T-cell (primary cell): ENCODE data around the gene MED16. TPM values are rescaled to one million over a fixed set of nuclear protein-coding genes. Genes with fewer than 3 reads are reported as not detected.

Source experiments
- ATAC-seq, 4 experiments: fragments of 200-7000 bp in 3 of 4; fragments of 150-1000 bp in 1 of 4; cut with Tn5 transposase; replicated peaks in 1 of 4; 1 replicate in 3 of 4; 2 replicates in 1 of 4; pipeline ENCODE4 v1.10.0; 2021; ENCODE audit warnings: moderate library complexity in 3 of 4, mild to moderate bottlenecking in 2 of 4, moderate number of reproducible peaks in 1 of 4
- CTCF ChIA-PET, 2 donors: fragments of 300-600 bp; sonication (Branson Sonifier 250); formaldehyde crosslinking; loops; one replicate each; lab custom pipeline; 2022; ENCODE audit warnings: antibody characterized with exemption in 2 of 2; lab: Charles Lee
- POLR2A ChIA-PET, 2 donors: fragments of 300-600 bp; sonication (Branson Sonifier 250); formaldehyde crosslinking; loops; one replicate each; lab custom pipeline; 2022; ENCODE audit warnings: antibody characterized with exemption in 2 of 2; lab: Charles Lee
- DNase-seq, 35 experiments: peaks; one replicate each; pipeline versions ENCODE4 v3.0.0 to v3.0.0-alpha.2; 2013 to 2023
- H3K27ac ChIP-seq: one replicate; pipeline ENCODE4 v1.5.1; 2013; ENCODE audit warnings: low read length
- H3K27me3 ChIP-seq, 2 experiments: replicated peaks in 1 of 2; 1 replicate in 1 of 2; 2 replicates in 1 of 2; pipeline versions ENCODE4 v1.6.1 to v1.7.0; 2013; ENCODE audit warnings: low read length in 1 of 2, mixed read lengths in 1 of 2; ENCODE audit not compliant: control insufficient read depth in 2 of 2, insufficient read depth in 2 of 2; ENCODE audit errors: extremely low read depth in 1 of 2
- H3K36me3 ChIP-seq, 2 donors: 1 replicate in 1 of 2; 2 replicates in 1 of 2; pipeline versions ENCODE4 v1.6.1 to v1.7.0; 2013; ENCODE audit warnings: low read length in 1 of 2; ENCODE audit not compliant: control insufficient read depth in 2 of 2, insufficient read depth in 1 of 2; ENCODE audit errors: extremely low read depth in 1 of 2
- H3K4me1 ChIP-seq, 2 experiments: 1 replicate in 1 of 2; 2 replicates in 1 of 2; pipeline versions ENCODE4 v1.6.1 to v1.7.0; 2013; ENCODE audit warnings: low read length in 2 of 2, mixed read lengths in 1 of 2; ENCODE audit not compliant: insufficient read depth in 2 of 2, control insufficient read depth in 1 of 2; ENCODE audit errors: extremely low read depth in 1 of 2
- H3K4me3 ChIP-seq, 2 donors: 1 replicate in 1 of 2; 2 replicates in 1 of 2; pipeline versions ENCODE4 v1.5.1 to v1.7.0; 2013; ENCODE audit warnings: mild to moderate bottlenecking in 2 of 2, low read length in 1 of 2, moderate library complexity in 1 of 2; ENCODE audit not compliant: control insufficient read depth in 1 of 2; ENCODE audit errors: extremely low read depth in 1 of 2
- H3K9me3 ChIP-seq: 2 replicates; pipeline ENCODE4 v1.7.0; 2013
- H3K27ac Mint-ChIP-seq, 2 donors: one replicate each; pipeline ENCODE4 v1.8.0; 2020 to 2021; ENCODE audit warnings: mild to moderate bottlenecking in 2 of 2, mixed read lengths in 2 of 2
- H3K27me3 Mint-ChIP-seq, 2 donors: one replicate each; pipeline ENCODE4 v1.8.0; 2021 to 2022; ENCODE audit warnings: mixed read lengths in 2 of 2
- H3K36me3 Mint-ChIP-seq: one replicate; pipeline ENCODE4 v1.8.0; 2021; ENCODE audit warnings: mixed read lengths
- H3K4me1 Mint-ChIP-seq, 3 donors: one replicate each; pipeline ENCODE4 v1.8.0; 2020 to 2022; ENCODE audit warnings: mixed read lengths in 3 of 3, mild to moderate bottlenecking in 1 of 3
- H3K4me3 Mint-ChIP-seq, 3 donors: one replicate each; pipeline ENCODE4 v1.8.0; 2020 to 2022; ENCODE audit warnings: mild to moderate bottlenecking in 3 of 3, mixed read lengths in 3 of 3, moderate library complexity in 3 of 3
- H3K9me3 Mint-ChIP-seq, 3 donors: one replicate each; pipeline ENCODE4 v1.8.0; 2020 to 2022; ENCODE audit warnings: mixed read lengths in 3 of 3
- WGBS: methylation state at CpG from one replicate; pipeline ENCODE4 v1.1.5; 2013; ENCODE audit warnings: missing lambda C conversion rate; ENCODE audit not compliant: insufficient coverage; 5-methylcytosine and 5-hydroxymethylcytosine counted together
- total RNA-seq, 35 experiments: library from RNA in 6 of 35; stranded (reverse) in 6 of 35; fragments of 120-200 nt in 1 of 35; gene quantifications; one replicate each; pipeline versions ENCODE4 v1.2.1 to v1.2.4 and lab custom pipeline; 2013 to 2026

MED16 gene
- total RNA-seq, 5 donors from 2014 or later (not counting 1 experiment from before 2014, with no cell fraction given) = 55.0 to 105 (median 92.4) TPM

DNA sequence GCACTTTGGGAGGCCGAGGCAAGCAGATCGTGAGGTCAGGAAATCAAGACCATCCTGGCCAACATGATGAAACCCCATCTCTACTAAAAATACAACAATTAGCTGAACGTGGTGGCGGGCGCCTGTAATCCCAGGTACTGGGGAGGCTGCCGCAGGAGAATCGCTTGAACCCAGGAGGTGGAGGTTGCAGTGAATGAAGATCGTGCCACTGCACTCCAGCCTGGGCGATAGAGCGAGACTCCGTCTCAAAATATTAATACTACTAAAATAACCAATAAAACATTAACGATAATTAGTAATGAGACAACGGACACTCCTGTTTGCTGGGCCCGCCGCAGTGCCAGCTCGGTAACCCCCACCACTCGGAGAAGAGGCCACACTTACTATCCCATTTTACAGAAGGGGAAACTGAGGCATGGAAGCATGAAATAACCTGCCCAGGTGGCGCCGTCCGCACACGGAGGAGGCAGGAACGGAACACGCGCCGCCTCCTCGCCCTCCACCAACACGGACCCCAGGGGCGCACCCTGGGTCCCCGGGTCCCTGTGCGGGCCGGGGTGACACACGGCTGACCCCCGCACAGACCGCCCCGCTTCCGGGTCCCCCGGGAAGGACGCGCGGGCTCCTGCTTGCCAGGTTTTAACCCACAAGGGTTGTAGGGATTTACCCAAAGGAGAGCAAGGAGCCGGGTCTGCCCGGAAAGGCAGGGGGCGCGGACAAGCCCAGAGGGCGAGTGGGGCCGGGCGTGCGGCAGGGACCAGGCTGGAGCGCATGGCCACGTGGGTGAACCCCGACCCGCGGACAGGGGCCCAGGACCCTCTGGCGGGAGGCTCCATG lies 18.4 kb upstream of the MED16 start:
- Mint-ChIP-seq H3K27ac (peak overlapping the region; percentile 86), H3K4me3 (peak overlapping the region; percentile 76 to 85 (median 79)), H3K9me3 (no peaks in the 10 kb centered on the region), H3K27me3 (peaks cover 0 to 2% of the 10 kb centered on the region in 2 donors), H3K4me1 (peaks cover 42 to 56% (median 51%) of the 10 kb centered on the region in 3 donors), H3K36me3 (peaks cover 11% of the 10 kb centered on the region)
- Histone ChIP-seq H3K36me3 (peaks cover 0 to 3% of the 10 kb centered on the region in 2 donors), H3K27ac (peak overlapping the region; percentile 49), H3K4me1 (peaks cover 31 to 74% of the 10 kb centered on the region in 2 experiments), H3K27me3 (peaks cover 0 to 12% of the 10 kb centered on the region in 2 experiments), H3K4me3 (peak overlapping the region in 1 of 2 donors; percentile 38), H3K9me3 (no peaks in the 10 kb centered on the region)
- DNase-seq (peak in 1 of 35 experiments; percentile 27), ATAC-seq (no peak)
- 95% methylated on average over 32 of the region's 54 CpGs for WGBS
- POLR2A ChIA-PET = no interaction called here
- CTCF ChIA-PET = no interaction called here

GRCh38 chr19:907183-907853 lies 14.3 kb upstream of the MED16 start:
- Mint-ChIP-seq H3K9me3 (no peaks in the 10 kb centered on the region), H3K4me1 (peaks cover 67 to 76% (median 70%) of the 10 kb centered on the region in 3 donors), H3K27ac (peak overlapping the region; percentile 98 to 100), H3K27me3 (no peaks in the 10 kb centered on the region), H3K4me3 (peak overlapping the region; percentile 80 to 85 (median 83)), H3K36me3 (peaks cover 17% of the 10 kb centered on the region)
- Histone ChIP-seq H3K27me3 (no peaks in the 10 kb centered on the region), H3K36me3 (peaks cover 4 to 18% of the 10 kb centered on the region in 2 donors), H3K4me1 (peaks cover 29 to 96% of the 10 kb centered on the region in 2 experiments), H3K4me3 (peak overlapping the region in 1 of 2 donors; percentile 2), H3K27ac (peak overlapping the region; percentile 99), H3K9me3 (no peaks in the 10 kb centered on the region)
- ChIA-PET CTCF (interaction anchor here in 1 of 2 donors (1.1 kb wide), 1 partner anchor 14 kb away, joined by 4 read pairs; the partner anchor contains the start of gene RNU6-9), POLR2A (interaction anchor here in 1 of 2 donors (0.6 kb wide), 1 partner anchor 47 kb away, joined by 3 read pairs; no protein-coding TSS in a partner anchor)
- 93% methylated on average over 3 of the region's 14 CpGs for WGBS
- no peak for ATAC-seq
- DNase-seq = peak in 7 of 35 experiments; percentile 29 to 52 (median 40)

- peak overlapping the region; percentile 36 to 85 (median 49) for H3K4me3 Mint-ChIP-seq
- peaks cover 67 to 80% (median 73%) of the 10 kb centered on the region in 3 donors for H3K4me1 Mint-ChIP-seq
- peaks cover 17% of the 10 kb centered on the region for H3K36me3 Mint-ChIP-seq
- no peak overlapping the region for H3K4me3 ChIP-seq
- no CpG with 5 or more reads among the region's 7 CpGs for WGBS
- H3K27ac Mint-ChIP-seq = peak overlapping the region; percentile 98 to 100
- no peaks in the 10 kb centered on the region for H3K9me3 ChIP-seq
- H3K4me1 ChIP-seq = peaks cover 26 to 91% of the 10 kb centered on the region in 2 experiments
- peak overlapping the region; percentile 99 for H3K27ac ChIP-seq
- POLR2A ChIA-PET = no interaction called here
- DNase-seq = peak in 1 of 35 experiments; percentile 57
- ATAC-seq = no peak
- H3K27me3 Mint-ChIP-seq = no peaks in the 10 kb centered on the region
- H3K9me3 Mint-ChIP-seq = no peaks in the 10 kb centered on the region
- CTCF ChIA-PET = interaction anchor here in 1 of 2 donors (0.6 to 0.7 kb wide), 2 partner anchors 13 to 41 kb away, joined by 3 to 4 read pairs; no protein-coding TSS in a partner anchor
- no peaks in the 10 kb centered on the region for H3K27me3 ChIP-seq
- peaks cover 4 to 24% of the 10 kb centered on the region in 2 donors for H3K36me3 ChIP-seq
Observed at GRCh38 chr19:906480-906879, 13.5 kb upstream of the MED16 start.

DNA sequence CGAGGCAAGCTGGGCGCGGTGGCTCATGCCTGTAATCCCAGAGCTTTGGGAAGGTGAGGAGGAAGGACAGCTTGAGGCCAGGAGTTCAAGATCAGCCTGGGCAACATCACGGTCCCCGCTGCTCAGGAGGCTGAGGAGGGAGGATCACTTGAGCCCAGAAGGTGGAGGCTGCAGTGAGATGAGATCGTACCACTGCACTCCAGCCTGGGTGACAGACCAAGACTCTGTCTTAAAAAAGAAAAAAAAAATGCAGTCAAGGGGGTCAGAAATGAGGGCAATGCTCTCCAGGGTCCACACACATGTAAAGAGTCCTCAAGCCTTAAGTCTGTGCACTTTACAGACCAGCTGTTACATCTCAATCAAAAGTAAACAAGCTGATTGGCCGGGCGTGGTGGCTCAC lies 11.6 kb upstream of the MED16 start:
- H3K27ac Mint-ChIP-seq = peak overlapping the region; percentile 98 to 100
- POLR2A ChIA-PET = interaction anchor here in 1 of 2 donors (0.9 kb wide), 1 partner anchor 11 kb away, joined by 3 read pairs; the partner anchor contains the start of genes MED16 and RNU6-9
- ATAC-seq (no peak), DNase-seq (no peak)
- H3K4me3 ChIP-seq = no peak overlapping the region
- H3K4me1 ChIP-seq = peaks cover 14 to 89% of the 10 kb centered on the region in 2 experiments
- H3K9me3 Mint-ChIP-seq = no peaks in the 10 kb centered on the region
- WGBS = 93% methylated on average over 6 of the region's 8 CpGs
- H3K36me3 ChIP-seq = peaks cover 4 to 35% of the 10 kb centered on the region in 2 donors
- peak overlapping the region in 1 of 3 donors; percentile 85 for H3K4me3 Mint-ChIP-seq
- H3K27me3 Mint-ChIP-seq = no peaks in the 10 kb centered on the region
- H3K27ac ChIP-seq = no peak overlapping the region
- peaks cover 12% of the 10 kb centered on the region for H3K36me3 Mint-ChIP-seq
- CTCF ChIA-PET = no interaction called here
- no peaks in the 10 kb centered on the region for H3K27me3 ChIP-seq
- H3K9me3 ChIP-seq = no peaks in the 10 kb centered on the region
- peaks cover 54 to 74% (median 64%) of the 10 kb centered on the region in 3 donors for H3K4me1 Mint-ChIP-seq

DNA sequence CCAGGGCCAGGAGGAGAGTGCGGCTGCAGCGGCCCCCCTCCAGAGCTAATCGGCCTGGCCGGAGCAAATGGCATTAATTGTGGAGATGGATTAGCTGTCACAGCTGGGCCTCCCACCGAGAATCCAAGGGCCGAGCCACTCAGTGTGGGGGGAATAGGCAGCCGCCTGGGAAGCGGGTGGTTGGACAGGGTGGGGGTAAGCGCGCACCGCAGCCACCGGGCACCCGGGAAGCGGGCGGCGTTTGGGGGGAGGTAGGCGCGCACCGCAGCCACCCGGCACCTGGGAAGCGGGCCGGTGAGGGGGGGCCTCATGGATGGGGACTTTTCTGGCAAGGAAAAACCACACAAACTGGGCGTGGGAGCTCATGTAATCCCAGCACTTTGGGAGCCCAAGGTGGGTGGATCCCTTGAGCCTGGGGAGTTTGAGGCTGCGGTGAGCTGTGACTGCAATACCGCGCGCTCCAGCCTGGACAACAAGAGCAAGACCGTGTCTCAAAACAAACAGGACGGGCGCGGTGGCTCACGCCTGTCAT lies 10.3 kb upstream of the MED16 start:
- no peaks in the 10 kb centered on the region for H3K9me3 ChIP-seq
- no peak overlapping the region for H3K27ac ChIP-seq
- Mint-ChIP-seq H3K4me3 (no peak overlapping the region), H3K36me3 (peaks cover 6% of the 10 kb centered on the region), H3K27ac (no peak overlapping the region), H3K9me3 (no peaks in the 10 kb centered on the region), H3K4me1 (peaks cover 46 to 68% (median 55%) of the 10 kb centered on the region in 3 donors), H3K27me3 (no peaks in the 10 kb centered on the region)
- peaks cover 11 to 89% of the 10 kb centered on the region in 2 experiments for H3K4me1 ChIP-seq
- ATAC-seq (no peak), DNase-seq (no peak)
- peaks cover 4 to 47% of the 10 kb centered on the region in 2 donors for H3K36me3 ChIP-seq
- WGBS = 91% methylated on average over 24 of the region's 32 CpGs
- no peak overlapping the region for H3K4me3 ChIP-seq
- H3K27me3 ChIP-seq = no peaks in the 10 kb centered on the region
- CTCF ChIA-PET = no interaction called here
- POLR2A ChIA-PET = no interaction called here
